Measurements from ENCODE around the gene EDEM1. TPM values are rescaled to one million over a fixed set of nuclear protein-coding genes. Genes with fewer than 3 reads are reported as not detected.

EDEM1 gene
- total RNA-seq, 4 donors from 2014 or later, result 37.2 to 139 (median 78.1) TPM

- TF ChIP-seq, protein P1, sequence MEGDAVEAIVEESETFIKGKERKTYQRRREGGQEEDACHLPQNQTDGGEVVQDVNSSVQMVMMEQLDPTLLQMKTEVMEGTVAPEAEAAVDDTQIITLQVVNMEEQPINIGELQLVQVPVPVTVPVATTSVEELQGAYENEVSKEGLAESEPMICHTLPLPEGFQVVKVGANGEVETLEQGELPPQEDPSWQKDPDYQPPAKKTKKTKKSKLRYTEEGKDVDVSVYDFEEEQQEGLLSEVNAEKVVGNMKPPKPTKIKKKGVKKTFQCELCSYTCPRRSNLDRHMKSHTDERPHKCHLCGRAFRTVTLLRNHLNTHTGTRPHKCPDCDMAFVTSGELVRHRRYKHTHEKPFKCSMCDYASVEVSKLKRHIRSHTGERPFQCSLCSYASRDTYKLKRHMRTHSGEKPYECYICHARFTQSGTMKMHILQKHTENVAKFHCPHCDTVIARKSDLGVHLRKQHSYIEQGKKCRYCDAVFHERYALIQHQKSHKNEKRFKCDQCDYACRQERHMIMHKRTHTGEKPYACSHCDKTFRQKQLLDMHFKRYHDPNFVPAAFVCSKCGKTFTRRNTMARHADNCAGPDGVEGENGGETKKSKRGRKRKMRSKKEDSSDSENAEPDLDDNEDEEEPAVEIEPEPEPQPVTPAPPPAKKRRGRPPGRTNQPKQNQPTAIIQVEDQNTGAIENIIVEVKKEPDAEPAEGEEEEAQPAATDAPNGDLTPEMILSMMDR (IDR thresholded peaks at IDR 0.05), result no peak
- TF ChIP-seq EP300 (IDR thresholded peaks at IDR 0.05) (no peak), POLR2A (IDR thresholded peaks at IDR 0.05) (no peak)
- Histone ChIP-seq H3K27ac (no peak overlapping the region), H3K4me3 (peak overlapping the region in 2 of 4 donors; percentile 12 to 32), H3K9me3 (no peaks in the 10 kb centered on the region), H3K36me3 (no peaks in the 10 kb centered on the region), H3K27me3 (no peaks in the 10 kb centered on the region), H3K4me1 (no peaks in the 10 kb centered on the region)
- DNase-seq (ENCODE audit: low spot score in 2 of 2), result no peak
- 57 to 60% methylated on average over 9 of the region's 9 CpGs for WGBS, 2 donors
These were observed 63.1 kb downstream of the EDEM1 start for GRCh38 chr3:5250467-5251195.

DNA sequence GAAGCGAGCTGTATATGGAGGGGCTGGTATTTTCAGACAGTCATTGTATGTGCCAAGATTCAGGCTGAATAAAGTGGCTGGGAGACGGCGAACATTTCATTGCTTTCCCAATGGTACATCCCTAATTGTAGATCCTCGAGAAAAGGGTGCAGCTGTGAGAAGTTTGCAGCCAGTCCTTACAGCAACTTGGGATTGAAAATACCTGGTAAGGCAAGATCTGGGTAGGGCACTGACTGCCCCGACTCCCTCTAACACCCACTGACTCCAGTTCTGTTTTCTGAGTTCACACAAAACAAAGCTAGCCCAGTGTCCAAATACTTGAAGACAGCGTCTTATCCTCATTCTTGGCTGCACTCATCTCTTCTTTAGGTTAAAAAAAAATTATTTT is 63.7 kb downstream of the EDEM1 start:
- no peaks in the 10 kb centered on the region for H3K9me3 ChIP-seq
- H3K27ac ChIP-seq, result no peak overlapping the region
- no peaks in the 10 kb centered on the region for H3K4me1 ChIP-seq
- 53 to 54% methylated on average over 6 of the region's 6 CpGs for WGBS, 2 donors
- no peaks in the 10 kb centered on the region for H3K27me3 ChIP-seq
- peak overlapping the region in 2 of 4 donors; percentile 12 to 32 for H3K4me3 ChIP-seq
- H3K36me3 ChIP-seq, result no peaks in the 10 kb centered on the region
- TF ChIP-seq EP300 (IDR thresholded peaks at IDR 0.05) (no peak), POLR2A (IDR thresholded peaks at IDR 0.05) (no peak)
- TF ChIP-seq, protein P1 (IDR thresholded peaks at IDR 0.05), result no peak
- no peak for DNase-seq (ENCODE audit: low spot score in 2 of 2)

- WGBS, 2 donors, result 78 to 80% methylated on average over 3 of the region's 3 CpGs
- no peak for TF ChIP-seq POLR2A (IDR thresholded peaks at IDR 0.05)
- TF ChIP-seq EP300 (IDR thresholded peaks at IDR 0.05), result no peak
- TF ChIP-seq, protein P1 (IDR thresholded peaks at IDR 0.05), result no peak
- no peak overlapping the region for H3K4me3 ChIP-seq
- no peaks in the 10 kb centered on the region for H3K9me3 ChIP-seq
- no peak for DNase-seq (ENCODE audit: low spot score in 2 of 2)
- no peaks in the 10 kb centered on the region for H3K4me1 ChIP-seq
- H3K36me3 ChIP-seq, result no peaks in the 10 kb centered on the region
- H3K27me3 ChIP-seq, result no peaks in the 10 kb centered on the region
- H3K27ac ChIP-seq, result no peak overlapping the region
These were observed 64.6 kb downstream of the EDEM1 start for GRCh38 chr3:5252131-5252530.

DNA sequence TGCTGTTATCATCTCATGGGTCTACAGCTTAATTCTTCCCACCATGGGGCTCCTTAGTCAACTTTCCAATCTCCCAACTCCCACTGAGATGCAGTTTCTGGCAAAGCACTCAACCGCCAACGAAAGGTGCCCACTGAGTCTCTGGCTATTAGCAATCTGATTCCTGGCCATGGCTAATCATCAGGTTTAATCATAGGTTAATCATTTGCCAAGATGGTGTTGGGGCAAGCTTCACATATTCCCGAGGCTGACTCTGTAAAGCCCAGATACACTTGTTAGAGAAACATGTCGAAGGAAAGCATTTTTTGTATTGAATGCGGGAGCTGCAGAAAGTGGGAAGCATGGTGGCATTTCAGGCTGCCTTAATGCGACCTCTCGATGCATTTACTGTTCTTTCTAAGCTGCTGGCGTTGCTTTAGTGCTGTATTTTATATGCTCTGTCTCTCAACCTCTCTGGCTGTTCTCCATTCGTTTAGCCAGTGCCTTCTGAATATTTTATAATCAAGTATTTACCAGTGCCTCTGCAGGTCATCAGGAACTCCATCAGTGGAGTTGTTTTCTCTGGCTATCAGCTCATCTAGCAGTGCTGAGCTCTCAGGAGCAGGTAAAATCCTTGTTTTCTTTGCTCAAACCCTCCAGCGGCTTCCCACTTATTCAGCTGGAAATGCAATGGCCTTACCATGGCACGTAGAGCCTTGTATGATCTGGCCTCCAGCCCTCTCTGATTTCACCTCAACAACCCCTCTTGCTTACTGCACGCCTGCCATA is 67.0 kb downstream of the EDEM1 start:
- Histone ChIP-seq H3K27ac (no peak overlapping the region), H3K36me3 (no peaks in the 10 kb centered on the region), H3K4me3 (no peak overlapping the region), H3K27me3 (no peaks in the 10 kb centered on the region), H3K9me3 (no peaks in the 10 kb centered on the region), H3K4me1 (no peaks in the 10 kb centered on the region)
- TF ChIP-seq POLR2A (IDR thresholded peaks at IDR 0.05) (no peak), EP300 (IDR thresholded peaks at IDR 0.05) (no peak)
- TF ChIP-seq, protein P1 (IDR thresholded peaks at IDR 0.05), result no peak
- no peak for DNase-seq (ENCODE audit: low spot score in 2 of 2)
- 82 to 86% methylated on average over 12 of the region's 12 CpGs for WGBS, 2 donors

Measured in tibial nerve (tissue), 4 donors.